ENCODE data around the gene TBC1D23. TPM values are rescaled to one million over a fixed set of nuclear protein-coding genes. Genes with fewer than 3 reads are reported as not detected.

The TBC1D23 gene
- polyA plus RNA-seq, 1 of the 3 experiments (the other 2 are of a cell fraction) = 6.7 TPM

DNA sequence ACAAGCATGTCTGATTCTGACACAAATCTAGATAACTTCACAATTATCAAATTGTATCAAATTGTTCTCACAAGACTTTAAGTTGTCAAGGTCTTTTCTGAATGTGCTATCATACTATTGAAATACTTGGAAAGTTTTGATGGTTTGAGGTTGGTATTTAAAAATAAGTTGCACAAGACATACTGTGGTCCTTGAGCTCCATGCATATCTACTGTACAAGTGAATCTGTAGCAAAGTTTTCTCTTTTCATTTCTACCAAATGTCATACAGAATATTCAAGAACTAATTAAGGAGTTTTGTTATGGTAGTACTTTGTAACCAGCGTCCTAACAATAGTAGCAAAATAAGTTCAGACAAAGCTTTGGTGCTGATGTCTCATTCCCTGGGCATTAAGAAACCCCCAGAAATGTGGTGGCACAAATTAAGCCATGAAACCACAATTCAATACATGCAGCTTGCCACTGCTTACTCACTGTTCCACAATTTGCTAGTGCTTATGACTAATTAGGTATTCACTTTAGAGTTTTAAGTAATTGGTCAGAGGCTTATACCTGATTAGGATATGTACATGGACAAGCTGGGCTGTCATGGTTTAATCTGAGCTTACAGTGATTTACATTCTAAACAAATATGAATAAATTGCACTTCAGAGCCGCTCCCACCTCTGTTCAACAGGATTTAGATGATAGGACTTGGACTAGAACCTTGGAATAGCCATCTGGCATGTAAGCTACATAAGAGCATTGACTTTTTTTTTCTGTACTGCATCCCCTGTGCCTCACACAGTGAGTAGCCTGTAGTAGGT lies 8.8 kb downstream of the TBC1D23 start:
- WGBS (ENCODE audit: low lambda C conversion rate) = 31% methylated on average over 2 of the region's 2 CpGs
- Histone ChIP-seq H3K4me3 (ENCODE audit: low read depth in 2 of 2, low read length in 1 of 2) (no peak overlapping the region), H3F3A (replicated peaks; ENCODE audit: insufficient read depth) (peaks cover 24% of the 10 kb centered on the region), H3K27me3 (ENCODE audit: insufficient read depth) (no peaks in the 10 kb centered on the region), H3K4me1 (ENCODE audit: control insufficient read depth in 1 of 2, insufficient read depth in 2 of 2, low read depth in 1 of 2, low read length in 1 of 2) (peaks cover 0 to 31% of the 10 kb centered on the region in 2 experiments; a peak in 3 of 4 replicates), H4K20me1 (ENCODE audit: insufficient read depth) (peaks cover 11% of the 10 kb centered on the region; the same call in 1 of the 2 replicates), H2AFZ (ENCODE audit: low read depth) (no peak overlapping the region), H3K9me3 (no peaks in the 10 kb centered on the region), H3K4me2 (0 out of 2 replicates have a peak overlapping the region, but pooled peaks have one; percentile 31), H3K27ac (ENCODE audit: low read depth in 2 of 2, low read length in 1 of 2) (peak overlapping the region in 1 of 2 experiments; percentile 66; a peak in 3 of 4 replicates), H3K79me2 (ENCODE audit: insufficient read depth) (peaks cover 85% of the 10 kb centered on the region), H3K9ac (peak overlapping the region; percentile 24; the same call in 1 of the 2 replicates), H3K36me3 (replicated peaks in 1 of 2; ENCODE audit: control insufficient read depth in 1 of 2, insufficient read depth in 2 of 2, low read length in 1 of 2) (no peaks in the 10 kb centered on the region), H3K9me2 (no peaks in the 10 kb centered on the region)
- ChIA-PET CTCF (interaction anchor here (0.8 to 1.3 kb wide), 6 partner anchors 9 to 195 kb away, joined by 3 to 6 read pairs (median 3); partner anchors contain the start of gene TBC1D23), POLR2A (no interaction called here)
- peak; percentile 75 for TF ChIP-seq TCF12 (IDR thresholded peaks at IDR 0.05)
- no peak for TF ChIP-seq ELF1 (IDR thresholded peaks at IDR 0.05)
- TF ChIP-seq RFX5 (IDR thresholded peaks at IDR 0.05; ENCODE audit: low read length) = no peak
- peak in 1 of 2 experiments; percentile 76; a peak in 1 of 4 replicates for TF ChIP-seq EP300 (IDR thresholded peaks at IDR 0.05; ENCODE audit: borderline replicate concordance in 1 of 2, low read depth in 1 of 2, low read length in 1 of 2)
- TF ChIP-seq POLR2AphosphoS5 (IDR thresholded peaks at IDR 0.05; ENCODE audit: low read depth, low read length) = peak; percentile 55; the same call in 1 of the 2 replicates
- TF ChIP-seq, protein P1, sequence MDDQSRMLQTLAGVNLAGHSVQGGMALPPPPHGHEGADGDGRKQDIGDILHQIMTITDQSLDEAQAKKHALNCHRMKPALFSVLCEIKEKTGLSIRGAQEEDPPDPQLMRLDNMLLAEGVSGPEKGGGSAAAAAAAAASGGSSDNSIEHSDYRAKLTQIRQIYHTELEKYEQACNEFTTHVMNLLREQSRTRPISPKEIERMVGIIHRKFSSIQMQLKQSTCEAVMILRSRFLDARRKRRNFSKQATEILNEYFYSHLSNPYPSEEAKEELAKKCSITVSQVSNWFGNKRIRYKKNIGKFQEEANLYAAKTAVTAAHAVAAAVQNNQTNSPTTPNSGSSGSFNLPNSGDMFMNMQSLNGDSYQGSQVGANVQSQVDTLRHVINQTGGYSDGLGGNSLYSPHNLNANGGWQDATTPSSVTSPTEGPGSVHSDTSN (IDR thresholded peaks at IDR 0.05) = peak; percentile 74
- peak; percentile 65 for TF ChIP-seq TEAD4 (IDR thresholded peaks at IDR 0.05; ENCODE audit: borderline replicate concordance, insufficient read depth)
- peak; percentile 55; the same call in 1 of the 2 replicates for TF ChIP-seq NFIC (IDR thresholded peaks at IDR 0.05; ENCODE audit: borderline replicate concordance)
- TF ChIP-seq JUND (IDR thresholded peaks at IDR 0.05) = peak; percentile 72
- no peak for TF ChIP-seq RCOR1 (IDR thresholded peaks at IDR 0.05; ENCODE audit: low read length)
- TF ChIP-seq FOSL2 (IDR thresholded peaks at IDR 0.05; ENCODE audit: borderline replicate concordance, low read depth) = peak; percentile 83; the same call in 1 of the 2 replicates
- TF ChIP-seq, protein P2, sequence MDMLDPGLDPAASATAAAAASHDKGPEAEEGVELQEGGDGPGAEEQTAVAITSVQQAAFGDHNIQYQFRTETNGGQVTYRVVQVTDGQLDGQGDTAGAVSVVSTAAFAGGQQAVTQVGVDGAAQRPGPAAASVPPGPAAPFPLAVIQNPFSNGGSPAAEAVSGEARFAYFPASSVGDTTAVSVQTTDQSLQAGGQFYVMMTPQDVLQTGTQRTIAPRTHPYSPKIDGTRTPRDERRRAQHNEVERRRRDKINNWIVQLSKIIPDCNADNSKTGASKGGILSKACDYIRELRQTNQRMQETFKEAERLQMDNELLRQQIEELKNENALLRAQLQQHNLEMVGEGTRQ (IDR thresholded peaks at IDR 0.05; ENCODE audit: borderline replicate concordance, low read depth, low read length) = no peak
- TF ChIP-seq SIN3A (IDR thresholded peaks at IDR 0.05; ENCODE audit: borderline replicate concordance, low read depth, low read length) = no peak
- no peak for DNase-seq

DNA sequence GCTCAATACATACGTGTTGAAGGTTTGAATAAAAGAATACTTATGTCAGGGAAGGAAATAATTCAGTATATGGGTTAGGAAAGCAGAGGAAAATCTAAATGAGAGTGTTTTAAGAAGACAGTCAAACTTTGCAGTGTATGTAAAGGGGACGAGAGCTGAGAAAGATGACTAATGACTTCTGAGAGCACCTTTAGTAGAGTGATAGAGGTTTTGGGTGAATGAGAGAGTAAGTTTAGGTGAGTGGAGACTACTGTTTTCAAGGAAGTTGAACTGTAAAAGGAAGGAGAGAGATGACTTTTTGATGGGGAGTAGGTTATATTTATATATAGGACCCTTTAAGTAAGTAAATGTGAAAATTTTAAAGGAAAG lies 9.4 kb downstream of the TBC1D23 start:
- Histone ChIP-seq H3K27me3 (ENCODE audit: insufficient read depth) (no peaks in the 10 kb centered on the region), H3K4me2 (0 out of 2 replicates have a peak overlapping the region, but pooled peaks have one; percentile 31), H3F3A (replicated peaks; ENCODE audit: insufficient read depth) (peaks cover 24% of the 10 kb centered on the region), H2AFZ (ENCODE audit: low read depth) (no peak overlapping the region), H3K36me3 (replicated peaks in 1 of 2; ENCODE audit: control insufficient read depth in 1 of 2, insufficient read depth in 2 of 2, low read length in 1 of 2) (no peaks in the 10 kb centered on the region), H4K20me1 (ENCODE audit: insufficient read depth) (peaks cover 8% of the 10 kb centered on the region; the same call in 1 of the 2 replicates), H3K9ac (peak overlapping the region; percentile 24; the same call in 1 of the 2 replicates), H3K9me3 (no peaks in the 10 kb centered on the region), H3K4me3 (ENCODE audit: low read depth in 2 of 2, low read length in 1 of 2) (no peak overlapping the region), H3K27ac (ENCODE audit: low read depth in 2 of 2, low read length in 1 of 2) (peak overlapping the region in 1 of 2 experiments; percentile 66; a peak in 2 of 4 replicates), H3K4me1 (ENCODE audit: control insufficient read depth in 1 of 2, insufficient read depth in 2 of 2, low read depth in 1 of 2, low read length in 1 of 2) (peaks cover 0 to 31% of the 10 kb centered on the region in 2 experiments; a peak in 3 of 4 replicates), H3K79me2 (ENCODE audit: insufficient read depth) (peaks cover 84% of the 10 kb centered on the region), H3K9me2 (no peaks in the 10 kb centered on the region)
- 71% methylated on average over 2 of the region's 2 CpGs for WGBS (ENCODE audit: low lambda C conversion rate)
- CTCF ChIA-PET = interaction anchor here (0.6 to 1.3 kb wide), 6 partner anchors 14 to 226 kb away, joined by 3 to 6 read pairs (median 3); no protein-coding TSS in a partner anchor
- POLR2A ChIA-PET = no interaction called here
- no peak for DNase-seq
- TF ChIP-seq GABPA (IDR thresholded peaks at IDR 0.05; ENCODE audit: low read depth) (no peak), YY1 (IDR thresholded peaks at IDR 0.05; ENCODE audit: low read depth) (no peak), POLR2AphosphoS5 (IDR thresholded peaks at IDR 0.05; ENCODE audit: low read depth, low read length) (no peak)
- TF ChIP-seq, protein P2 (IDR thresholded peaks at IDR 0.05; ENCODE audit: borderline replicate concordance, low read depth, low read length) = no peak
